Caco-2 (cell line): ENCODE results near the gene DRAM2. TPM values are rescaled to one million over a fixed set of nuclear protein-coding genes. Genes with fewer than 3 reads are reported as not detected.

Experiments
- BruUV-seq: library from RNA; stranded (reverse); fragments of 400-500 nt; replicated peaks from 2 replicates; lab custom pipeline; 2021; lab: Mats Ljungman, UMichigan
- CTCF ChIA-PET: fragments of 300-600 bp; sonication (Branson Sonifier 250); formaldehyde crosslinking; loops from one replicate; lab custom pipeline; 2022; ENCODE audit warnings: antibody characterized with exemption; lab: Charles Lee
- POLR2A ChIA-PET: fragments of 300-600 bp; sonication (Branson Sonifier 250); formaldehyde crosslinking; loops from one replicate; lab custom pipeline; 2022; ENCODE audit warnings: antibody characterized with exemption; lab: Charles Lee
- DNase-seq, 2 experiments: peaks; one replicate each; pipeline versions ENCODE4 v3.0.0 to v3.0.0-alpha.2; 2020 to 2022
- H3K27me3 ChIP-seq: replicated peaks from 2 replicates; pipeline ENCODE4 v1.6.0; 2011; ENCODE audit warnings: low read length; ENCODE audit not compliant: control insufficient read depth, insufficient read depth
- H3K36me3 ChIP-seq: 2 replicates; pipeline ENCODE4 v1.5.1; 2011; ENCODE audit warnings: low read length; ENCODE audit not compliant: control insufficient read depth, insufficient read depth
- H3K4me1 ChIP-seq: fragments of 250-450 bp; sonication (Bioruptor Pico); 2 replicates; pipeline ENCODE4 v1.5.1; 2020; ENCODE audit warnings: mild to moderate bottlenecking
- H3K4me3 ChIP-seq: 2 replicates; pipeline ENCODE4 v1.5.1; 2011; ENCODE audit warnings: low read depth, mild to moderate bottlenecking, control low read depth, low read length
- H3K9me3 ChIP-seq: fragments of 250-450 bp; sonication (Bioruptor Pico); 2 replicates; pipeline ENCODE4 v1.5.1; 2020; ENCODE audit warnings: mild to moderate bottlenecking, moderate library complexity
- H3K27ac Mint-ChIP-seq: one replicate; pipeline ENCODE4 v1.8.0; 2022; ENCODE audit warnings: mixed read lengths; ENCODE audit not compliant: unreplicated experiment
- H3K27me3 Mint-ChIP-seq: one replicate; pipeline ENCODE4 v1.8.0; 2022; ENCODE audit warnings: mixed read lengths; ENCODE audit not compliant: insufficient read depth, unreplicated experiment
- H3K36me3 Mint-ChIP-seq: one replicate; pipeline ENCODE4 v1.8.0; 2022; ENCODE audit warnings: mild to moderate bottlenecking, mixed read lengths; ENCODE audit not compliant: insufficient read depth, unreplicated experiment
- H3K4me1 Mint-ChIP-seq: one replicate; pipeline ENCODE4 v1.8.0; 2022; ENCODE audit warnings: low read depth, mixed read lengths; ENCODE audit not compliant: unreplicated experiment
- H3K4me3 Mint-ChIP-seq: one replicate; pipeline ENCODE4 v1.8.0; 2022; ENCODE audit warnings: mild to moderate bottlenecking, moderate library complexity, mixed read lengths; ENCODE audit not compliant: unreplicated experiment
- H3K9me3 Mint-ChIP-seq: one replicate; pipeline ENCODE4 v1.8.0; 2022; ENCODE audit warnings: mixed read lengths; ENCODE audit not compliant: unreplicated experiment
- CTCF ChIP-seq, 2 experiments: fragments of 200-600 bp in 1 of 2; IDR thresholded peaks; 1 replicate in 1 of 2; 2 replicates in 1 of 2; pipeline versions ENCODE4 v1.5.1 to v1.8.0; 2011 to 2022; ENCODE audit warnings: antibody characterized with exemption in 1 of 2, control low read depth in 1 of 2, inconsistent platforms in 1 of 2, low read depth in 1 of 2, low read length in 1 of 2, mild to moderate bottlenecking in 1 of 2, moderate library complexity in 1 of 2; ENCODE audit not compliant: insufficient read depth in 1 of 2, severe bottlenecking in 1 of 2, unreplicated experiment in 1 of 2
- intact Hi-C: fragments of 100-400 bp; cut with micrococcal nuclease; formaldehyde crosslinking; loops from one replicate; pipeline ENCODE4 v1.10.0; 2022; ENCODE audit not compliant: unreplicated experiment
- total RNA-seq: library from RNA; stranded (reverse); gene quantifications from 2 replicates; pipeline ENCODE4 v1.2.3, GENCODE V29; 2022

Gene DRAM2
- total RNA-seq, 1 experiment from 2014 or later: 29.0 TPM

- no peak overlapping the region for H3K4me3 ChIP-seq
- H3K27me3 Mint-ChIP-seq: no peaks in the 10 kb centered on the region
- intact Hi-C loops: loop anchor here (5.0 kb wide), 1 partner anchor 40 kb away; the partner anchor contains the start of gene DENND2D
- H3K9me3 ChIP-seq: no peaks in the 10 kb centered on the region
- ChIA-PET CTCF (no interaction called here), POLR2A (no interaction called here)
- TF ChIP-seq CTCF (IDR thresholded peaks at IDR 0.05; ENCODE audit: insufficient read depth in 1 of 2, low read depth in 1 of 2, low read length in 1 of 2, severe bottlenecking in 1 of 2, unreplicated experiment in 1 of 2): no peak
- H3K36me3 ChIP-seq: no peaks in the 10 kb centered on the region
- no peaks in the 10 kb centered on the region for H3K27me3 ChIP-seq
- H3K4me1 Mint-ChIP-seq: peaks cover 7% of the 10 kb centered on the region
- H3K4me3 Mint-ChIP-seq: no peak overlapping the region
- BruUV-seq: no TSS peak
- peaks cover 11% of the 10 kb centered on the region for H3K36me3 Mint-ChIP-seq
- no peaks in the 10 kb centered on the region for H3K9me3 Mint-ChIP-seq
- no peak overlapping the region for H3K27ac Mint-ChIP-seq
- DNase-seq: no peak
- peaks cover 10% of the 10 kb centered on the region for H3K4me1 ChIP-seq
These were observed 22.1 kb upstream of the DRAM2 start for GRCh38 chr1:111161843-111162487.

GRCh38 chr1:111157431-111157830 is 17.5 kb upstream of the DRAM2 start:
- Mint-ChIP-seq H3K36me3 (peaks cover 25% of the 10 kb centered on the region), H3K9me3 (no peaks in the 10 kb centered on the region), H3K4me3 (no peak overlapping the region), H3K4me1 (peaks cover 7% of the 10 kb centered on the region), H3K27ac (no peak overlapping the region), H3K27me3 (no peaks in the 10 kb centered on the region)
- ChIA-PET POLR2A (no interaction called here), CTCF (no interaction called here)
- H3K36me3 ChIP-seq: no peaks in the 10 kb centered on the region
- peaks cover 10% of the 10 kb centered on the region for H3K4me1 ChIP-seq
- TF ChIP-seq CTCF (IDR thresholded peaks at IDR 0.05; ENCODE audit: insufficient read depth in 1 of 2, low read depth in 1 of 2, low read length in 1 of 2, severe bottlenecking in 1 of 2, unreplicated experiment in 1 of 2): no peak
- no TSS peak for BruUV-seq
- no peak overlapping the region for H3K4me3 ChIP-seq
- DNase-seq: no peak
- no peaks in the 10 kb centered on the region for H3K9me3 ChIP-seq
- no peaks in the 10 kb centered on the region for H3K27me3 ChIP-seq
- intact Hi-C loops: no loop called here

GRCh38 chr1:111154021-111154999 is 14.4 kb upstream of the DRAM2 start:
- TF ChIP-seq CTCF (IDR thresholded peaks at IDR 0.05; ENCODE audit: insufficient read depth in 1 of 2, low read depth in 1 of 2, low read length in 1 of 2, severe bottlenecking in 1 of 2, unreplicated experiment in 1 of 2): no peak
- Histone ChIP-seq H3K27me3 (no peaks in the 10 kb centered on the region), H3K9me3 (no peaks in the 10 kb centered on the region), H3K36me3 (no peaks in the 10 kb centered on the region), H3K4me3 (no peak overlapping the region), H3K4me1 (no peaks in the 10 kb centered on the region)
- no peaks in the 10 kb centered on the region for H3K27me3 Mint-ChIP-seq
- H3K4me3 Mint-ChIP-seq: no peak overlapping the region
- H3K36me3 Mint-ChIP-seq: peaks cover 36% of the 10 kb centered on the region
- H3K9me3 Mint-ChIP-seq: no peaks in the 10 kb centered on the region
- H3K4me1 Mint-ChIP-seq: no peaks in the 10 kb centered on the region
- BruUV-seq: no TSS peak
- POLR2A ChIA-PET: no interaction called here
- no peak overlapping the region for H3K27ac Mint-ChIP-seq
- no peak for DNase-seq
- intact Hi-C loops: no loop called here
- CTCF ChIA-PET: no interaction called here
